Adipose tissue (tissue), 3 donors: ENCODE results near the gene HSPA12A. TPM values are rescaled to one million over a fixed set of nuclear protein-coding genes. Genes with fewer than 3 reads are reported as not detected.

Source experiments
- H3K27ac ChIP-seq: one replicate; pipeline ENCODE4 v1.5.1; 2013; ENCODE audit warnings: low read depth, low read length
- WGBS, 3 donors: extraction: QIAGEN DNeasy Blood & Tissue Kit; methylation state at CpG; one replicate each; pipeline ENCODE4 v1.1.7; 2013; 5-methylcytosine and 5-hydroxymethylcytosine counted together
- polyA plus RNA-seq, 3 donors: library from polyadenylated mRNA; stranded (reverse); fragments of 200-250 nt; gene quantifications; one replicate each; pipeline ENCODE4 v1.2.3, GENCODE V29; 2013
- donor health status: healthy with polysubstance abuse.
- donor health status: Bipolar disorder and iron deficiency.
- donor health status: healthy.

The HSPA12A gene
- polyA plus RNA-seq, 3 donors = 4.8 to 30.8 (median 10.5) TPM

GRCh38 chr10:116748471-116748870 is 6.1 kb upstream of the HSPA12A start:
- H3K27ac ChIP-seq = no peak overlapping the region
- 86 to 100% (median 97%) methylated on average over 1 of the region's 1 CpG for WGBS, 3 donors

GRCh38 chr10:116748041-116748440 is 5.7 kb upstream of the HSPA12A start:
- whole genome bisulfite sequencing, 3 donors = 71 to 95% (median 86%) methylated on average over 1 of the region's 1 CpG
- no peak overlapping the region for H3K27ac ChIP-seq

GRCh38 chr10:116747325-116747724 is 5.0 kb upstream of the HSPA12A start:
- H3K27ac ChIP-seq = no peak overlapping the region
- WGBS, 3 donors = 71 to 82% (median 74%) methylated on average over 7 of the region's 7 CpGs

- H3K27ac ChIP-seq = no peak overlapping the region
- 74 to 93% (median 86%) methylated on average over 6 of the region's 6 CpGs for WGBS, 3 donors
These were observed 2.5 kb upstream of the HSPA12A start for GRCh38 chr10:116744885-116745284.

GRCh38 chr10:116744163-116744753 is 1.9 kb upstream of the HSPA12A start:
- H3K27ac ChIP-seq = no peak overlapping the region
- 79 to 86% (median 82%) methylated on average over 12 of the region's 12 CpGs for WGBS, 3 donors

- H3K27ac ChIP-seq = no peak overlapping the region
- 40 to 50% (median 50%) methylated on average over 24 of the region's 24 CpGs for WGBS, 3 donors
These were observed 1.1 kb upstream of the HSPA12A start for GRCh38 chr10:116743266-116744064.

GRCh38 chr10:116741391-116742351 is 695 bp downstream of the HSPA12A start:
- WGBS, 3 donors = 1 to 4% (median 2%) methylated on average over 85 to 92 of the region's 93 CpGs
- no peak overlapping the region for H3K27ac ChIP-seq

- no peak overlapping the region for H3K27ac ChIP-seq
- 19 to 50% (median 19%) methylated on average over 13 of the region's 13 CpGs for WGBS, 3 donors
These were observed 1.4 kb downstream of the HSPA12A start for GRCh38 chr10:116740971-116741370.

GRCh38 chr10:116738339-116738738 is 4.0 kb downstream of the HSPA12A start:
- H3K27ac ChIP-seq = no peak overlapping the region
- WGBS, 3 donors = 93 to 100% (median 94%) methylated on average over 5 of the region's 5 CpGs

- no peak overlapping the region for H3K27ac ChIP-seq
- 77 to 82% (median 79%) methylated on average over 16 of the region's 16 CpGs for whole genome bisulfite sequencing, 3 donors
These were observed 4.6 kb downstream of the HSPA12A start for GRCh38 chr10:116737627-116738327.

GRCh38 chr10:116733566-116733965 is 8.8 kb downstream of the HSPA12A start:
- H3K27ac ChIP-seq = no peak overlapping the region
- WGBS, 3 donors = 77 to 79% (median 78%) methylated on average over 4 of the region's 4 CpGs

GRCh38 chr10:116732573-116732972 is 9.8 kb downstream of the HSPA12A start:
- WGBS, 3 donors = 63 to 79% (median 71%) methylated on average over 8 of the region's 8 CpGs
- H3K27ac ChIP-seq = no peak overlapping the region

- H3K27ac ChIP-seq = no peak overlapping the region
- WGBS, 3 donors = 84 to 88% (median 86%) methylated on average over 14 of the region's 14 CpGs
These were observed 11.7 kb downstream of the HSPA12A start for GRCh38 chr10:116730464-116731260.

- no peak overlapping the region for H3K27ac ChIP-seq
- 84 to 89% (median 87%) methylated on average over 7 of the region's 7 CpGs for whole genome bisulfite sequencing, 3 donors
These were observed 13.1 kb downstream of the HSPA12A start for GRCh38 chr10:116729243-116729642.

- 75 to 79% (median 76%) methylated on average over 5 of the region's 5 CpGs for WGBS, 3 donors
- no peak overlapping the region for H3K27ac ChIP-seq
These were observed 13.8 kb downstream of the HSPA12A start for GRCh38 chr10:116728526-116729096.

GRCh38 chr10:116723428-116724281 is 18.7 kb downstream of the HSPA12A start:
- 84 to 87% (median 85%) methylated on average over 15 of the region's 15 CpGs for WGBS, 3 donors
- H3K27ac ChIP-seq = no peak overlapping the region
